DOHH2 (cell line): ENCODE measurements around the gene UNC93B1.

Source experiments
- H3F3A ChIP-seq: fragments of 200-600 bp; sonication (generic), shearing (Covaris generic); 2 replicates; pipeline ENCODE4 v1.6.0; 2016; ENCODE audit warnings: antibody characterized with exemption, mild to moderate bottlenecking; ENCODE audit not compliant: control insufficient read depth, insufficient read depth
- H3K27ac ChIP-seq: fragments of 200-600 bp; sonication (generic); 2 replicates; pipeline ENCODE4 v1.5.1; 2014; ENCODE audit warnings: low read depth, mild to moderate bottlenecking, low read length, moderate library complexity
- H3K27me3 ChIP-seq: fragments of 200-600 bp; sonication (generic); 2 replicates; pipeline ENCODE4 v1.6.1; 2014; ENCODE audit warnings: mild to moderate bottlenecking, low read length, mixed read lengths; ENCODE audit not compliant: control insufficient read depth
- H3K36me3 ChIP-seq: fragments of 200-600 bp; sonication (generic); 2 replicates; pipeline ENCODE4 v1.6.1; 2014; ENCODE audit warnings: mild to moderate bottlenecking, low read length, moderate library complexity, mixed read lengths; ENCODE audit not compliant: control insufficient read depth
- H3K4me1 ChIP-seq: fragments of 200-600 bp; sonication (generic); 2 replicates; pipeline ENCODE4 v1.6.1; 2014; ENCODE audit warnings: mild to moderate bottlenecking, low read length, mixed read lengths; ENCODE audit not compliant: control insufficient read depth
- H3K4me2 ChIP-seq: fragments of 200-600 bp; sonication (generic); 2 replicates; pipeline ENCODE4 v1.6.0; 2014; ENCODE audit warnings: mild to moderate bottlenecking, low read length, moderate library complexity
- H3K4me3 ChIP-seq: fragments of 200-600 bp; sonication (generic); 2 replicates; pipeline ENCODE4 v1.5.1; 2014; ENCODE audit warnings: mild to moderate bottlenecking, low read length, mixed read lengths
- H3K79me2 ChIP-seq: fragments of 200-600 bp; sonication (generic); 2 replicates; pipeline ENCODE4 v1.6.1; 2014; ENCODE audit warnings: mild to moderate bottlenecking, low read length, mixed read lengths; ENCODE audit not compliant: control insufficient read depth
- H3K9me2 ChIP-seq: fragments of 200-600 bp; sonication (generic); replicated peaks from 2 replicates; pipeline ENCODE4 v1.6.1; 2014; ENCODE audit warnings: mild to moderate bottlenecking, low read length, mixed read lengths; ENCODE audit not compliant: control insufficient read depth
- H3K9me3 ChIP-seq: fragments of 200-600 bp; sonication (generic); 2 replicates; pipeline ENCODE4 v1.6.1; 2014; ENCODE audit warnings: antibody characterized with exemption, low read length, mixed read lengths; ENCODE audit not compliant: control insufficient read depth, insufficient read depth
- H4K20me1 ChIP-seq: fragments of 200-600 bp; sonication (generic); 2 replicates; pipeline ENCODE4 v1.6.0; 2014; ENCODE audit warnings: low read depth, mild to moderate bottlenecking, antibody characterized with exemption, low read length, moderate library complexity; ENCODE audit not compliant: control insufficient read depth, insufficient read depth
- CTCF ChIP-seq: fragments of 200-600 bp; sonication (generic); IDR thresholded peaks from one replicate; pipeline ENCODE4 v1.5.1; 2014; ENCODE audit warnings: antibody characterized with exemption, mild to moderate bottlenecking, low read depth, low read length; ENCODE audit not compliant: poor library complexity, severe bottlenecking
- EZH2phosphoT487 ChIP-seq: fragments of 200-600 bp; sonication (generic); IDR thresholded peaks from 2 replicates; pipeline ENCODE4 v1.6.1; 2017; ENCODE audit warnings: borderline replicate concordance, mild to moderate bottlenecking, antibody characterized with exemption, low read length, moderate library complexity, mixed read lengths

The UNC93B1 gene

GRCh38 chr11:68040101-68040956 is 36.4 kb upstream of the UNC93B1 start:
- Histone ChIP-seq H3K36me3 (peaks cover 6% of the 10 kb centered on the region), H3K79me2 (peaks cover 19% of the 10 kb centered on the region), H3F3A (peaks cover 8% of the 10 kb centered on the region), H3K27me3 (no peaks in the 10 kb centered on the region), H4K20me1 (no peaks in the 10 kb centered on the region), H3K9me2 (no peaks in the 10 kb centered on the region), H3K4me3 (peak overlapping the region; percentile 88), H3K9me3 (no peaks in the 10 kb centered on the region), H3K27ac (peak overlapping the region; percentile 53), H3K4me2 (peak overlapping the region; percentile 93), H3K4me1 (peaks cover 32% of the 10 kb centered on the region)
- TF ChIP-seq CTCF (no peak), EZH2phosphoT487 (no peak)

GRCh38 chr11:68039526-68040086 is 35.7 kb upstream of the UNC93B1 start:
- H3K4me1 ChIP-seq: peaks cover 32% of the 10 kb centered on the region
- H3K36me3 ChIP-seq: peaks cover 6% of the 10 kb centered on the region
- no peaks in the 10 kb centered on the region for H3K9me2 ChIP-seq
- H3K9me3 ChIP-seq: no peaks in the 10 kb centered on the region
- peak overlapping the region; percentile 93 for H3K4me2 ChIP-seq
- H3F3A ChIP-seq: peaks cover 8% of the 10 kb centered on the region
- H3K79me2 ChIP-seq: peaks cover 19% of the 10 kb centered on the region
- H3K4me3 ChIP-seq: peak overlapping the region; percentile 88
- no peak for TF ChIP-seq CTCF
- no peak for TF ChIP-seq EZH2phosphoT487
- no peaks in the 10 kb centered on the region for H3K27me3 ChIP-seq
- no peaks in the 10 kb centered on the region for H4K20me1 ChIP-seq
- H3K27ac ChIP-seq: peak overlapping the region; percentile 53

GRCh38 chr11:68038718-68039525 is 35.0 kb upstream of the UNC93B1 start, which contains the start of gene TCIRG1:
TCIRG1 (plus strand) TSS chr11:68039025; CDS start chr11:68041272, 2,247 bp downstream.
- H3K36me3 ChIP-seq: peaks cover 11% of the 10 kb centered on the region
- peaks cover 8% of the 10 kb centered on the region for H3F3A ChIP-seq
- no peaks in the 10 kb centered on the region for H3K9me3 ChIP-seq
- no peaks in the 10 kb centered on the region for H4K20me1 ChIP-seq
- H3K4me1 ChIP-seq: peaks cover 32% of the 10 kb centered on the region
- H3K9me2 ChIP-seq: no peaks in the 10 kb centered on the region
- peak within 1 kb of the TSS; percentile 88 for H3K4me3 ChIP-seq
- peak within 1 kb of the TSS; percentile 93 for H3K4me2 ChIP-seq
- peak; percentile 12 for TF ChIP-seq CTCF
- TF ChIP-seq EZH2phosphoT487: no peak
- H3K27me3 ChIP-seq: no peaks in the 10 kb centered on the region
- H3K27ac ChIP-seq: peak within 1 kb of the TSS; percentile 56
- peaks cover 19% of the 10 kb centered on the region for H3K79me2 ChIP-seq
